K562 (cell line): Measurements from ENCODE around the gene PLPP6.

ENCODE experiments used
- CBX8 ChIP-seq: fragments of 200-600 bp; sonication (generic); IDR thresholded peaks from 2 replicates; pipeline ENCODE4 v1.6.1; 2012; ENCODE audit warnings: borderline replicate concordance, mixed run types, low read depth, mild to moderate bottlenecking, moderate library complexity, mixed read lengths, low read length, control low read depth, inconsistent platforms; ENCODE audit not compliant: poor library complexity, severe bottlenecking; ENCODE audit errors: extremely low read depth
- CREB1 ChIP-seq, 2 experiments: sonication (generic) in 1 of 2; formaldehyde crosslinking in 1 of 2; IDR thresholded peaks; 2 replicates each; pipeline versions ENCODE4 v1.6.1 to v1.8.0; 2012 to 2022; ENCODE audit warnings: inconsistent platforms in 1 of 2, mild to moderate bottlenecking in 1 of 2, missing genetic modification reagents in 1 of 2, moderate library complexity in 1 of 2
- POLR2AphosphoS5 ChIP-seq: IDR thresholded peaks from 2 replicates; pipeline ENCODE4 v1.6.1; 2011; ENCODE audit warnings: mild to moderate bottlenecking, low read depth, low read length, moderate library complexity; ENCODE audit not compliant: control insufficient read depth, insufficient read depth
- TGIF2 ChIP-seq: sonication (generic); formaldehyde crosslinking; IDR thresholded peaks from 2 replicates; pipeline ENCODE4 v1.8.1; 2022; ENCODE audit warnings: mild to moderate bottlenecking, missing genetic modification reagents, moderate library complexity
- TF ChIP-seq, protein P1 (sequence below), 3 experiments: IDR thresholded peaks in 2 of 3; conservative IDR thresholded peaks in 1 of 3; 2 replicates each; pipeline ENCODE4 v1.5.1; 2011 to 2012; ENCODE audit warnings: low read length in 3 of 3, mild to moderate bottlenecking in 3 of 3, control low read depth in 2 of 3, improper control_type of control experiment in 1 of 3, inconsistent platforms in 1 of 3, low read depth in 1 of 3, mixed read lengths in 1 of 3, moderate library complexity in 1 of 3; ENCODE audit not compliant: insufficient read depth in 2 of 3
- TF ChIP-seq, protein P2 (sequence below): sonication (generic); formaldehyde crosslinking; IDR thresholded peaks from 2 replicates; pipeline ENCODE4 v1.9.0; 2022; ENCODE audit warnings: mild to moderate bottlenecking, missing genetic modification reagents
- TF ChIP-seq, protein P3 (sequence below): sonication (generic); formaldehyde crosslinking; IDR thresholded peaks from 2 replicates; pipeline ENCODE4 v1.8.0; 2022; ENCODE audit warnings: missing genetic modification reagents, mild to moderate bottlenecking, borderline replicate concordance

DNA sequence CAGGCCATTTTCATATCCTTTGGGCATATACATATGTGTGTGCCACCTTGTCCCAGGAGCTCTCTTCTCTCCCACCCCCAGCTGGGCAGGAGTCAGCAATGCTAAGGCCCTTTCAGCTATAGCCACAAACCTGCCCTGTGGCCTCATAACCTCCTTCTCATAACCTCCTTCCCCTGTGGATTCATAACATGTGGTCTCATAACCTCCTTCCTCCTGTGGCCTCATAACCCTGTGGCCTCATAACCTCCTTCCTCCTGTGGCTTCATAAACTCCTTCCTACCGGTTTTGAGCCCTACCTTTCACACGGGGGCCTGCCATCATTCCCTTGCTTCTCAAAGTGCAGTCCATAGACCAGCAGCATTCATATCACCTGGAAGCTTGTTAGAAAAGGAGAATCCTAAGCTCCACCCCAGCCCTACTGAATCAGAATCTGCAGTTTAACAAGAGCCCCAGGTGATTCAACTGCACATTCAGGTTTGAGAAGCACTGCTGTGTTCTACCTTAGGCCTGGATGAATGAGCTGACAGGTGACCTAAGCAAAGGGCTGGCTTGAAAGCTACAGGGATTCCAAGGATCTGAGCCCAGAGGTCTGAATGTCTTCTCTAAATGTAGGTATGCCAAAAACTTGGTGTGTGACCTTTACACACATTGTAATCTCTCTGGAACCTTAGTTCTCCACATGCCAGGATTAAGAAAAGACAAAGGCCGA is 41.9 kb upstream of the PLPP6 start:
- no peak for TF ChIP-seq CREB1 (IDR thresholded peaks at IDR 0.05)
- TF ChIP-seq CREB1 (CRISPR knock-in tag; IDR thresholded peaks at IDR 0.05) = no peak
- no peak for TF ChIP-seq POLR2AphosphoS5
- TF ChIP-seq, protein P1, sequence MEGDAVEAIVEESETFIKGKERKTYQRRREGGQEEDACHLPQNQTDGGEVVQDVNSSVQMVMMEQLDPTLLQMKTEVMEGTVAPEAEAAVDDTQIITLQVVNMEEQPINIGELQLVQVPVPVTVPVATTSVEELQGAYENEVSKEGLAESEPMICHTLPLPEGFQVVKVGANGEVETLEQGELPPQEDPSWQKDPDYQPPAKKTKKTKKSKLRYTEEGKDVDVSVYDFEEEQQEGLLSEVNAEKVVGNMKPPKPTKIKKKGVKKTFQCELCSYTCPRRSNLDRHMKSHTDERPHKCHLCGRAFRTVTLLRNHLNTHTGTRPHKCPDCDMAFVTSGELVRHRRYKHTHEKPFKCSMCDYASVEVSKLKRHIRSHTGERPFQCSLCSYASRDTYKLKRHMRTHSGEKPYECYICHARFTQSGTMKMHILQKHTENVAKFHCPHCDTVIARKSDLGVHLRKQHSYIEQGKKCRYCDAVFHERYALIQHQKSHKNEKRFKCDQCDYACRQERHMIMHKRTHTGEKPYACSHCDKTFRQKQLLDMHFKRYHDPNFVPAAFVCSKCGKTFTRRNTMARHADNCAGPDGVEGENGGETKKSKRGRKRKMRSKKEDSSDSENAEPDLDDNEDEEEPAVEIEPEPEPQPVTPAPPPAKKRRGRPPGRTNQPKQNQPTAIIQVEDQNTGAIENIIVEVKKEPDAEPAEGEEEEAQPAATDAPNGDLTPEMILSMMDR (IDR thresholded peaks at IDR 0.05 in 2 of 3, conservative IDR thresholded peaks at IDR 0.05 in 1 of 3; ENCODE audit: insufficient read depth in 2 of 3, low read depth in 1 of 3, low read length in 3 of 3) = no peak
- TF ChIP-seq, protein P2, sequence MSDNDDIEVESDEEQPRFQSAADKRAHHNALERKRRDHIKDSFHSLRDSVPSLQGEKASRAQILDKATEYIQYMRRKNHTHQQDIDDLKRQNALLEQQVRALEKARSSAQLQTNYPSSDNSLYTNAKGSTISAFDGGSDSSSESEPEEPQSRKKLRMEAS (CRISPR knock-in tag) = no peak
- TF ChIP-seq CBX8 = no peak
- TF ChIP-seq TGIF2 (CRISPR knock-in tag) = no peak
- TF ChIP-seq, protein P3, sequence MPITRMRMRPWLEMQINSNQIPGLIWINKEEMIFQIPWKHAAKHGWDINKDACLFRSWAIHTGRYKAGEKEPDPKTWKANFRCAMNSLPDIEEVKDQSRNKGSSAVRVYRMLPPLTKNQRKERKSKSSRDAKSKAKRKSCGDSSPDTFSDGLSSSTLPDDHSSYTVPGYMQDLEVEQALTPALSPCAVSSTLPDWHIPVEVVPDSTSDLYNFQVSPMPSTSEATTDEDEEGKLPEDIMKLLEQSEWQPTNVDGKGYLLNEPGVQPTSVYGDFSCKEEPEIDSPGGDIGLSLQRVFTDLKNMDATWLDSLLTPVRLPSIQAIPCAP (CRISPR knock-in tag) = no peak
